GM19438 (cell line): ENCODE results near the gene IFITM10.

Source experiments
- ATAC-seq: cut with Tn5 transposase; IDR thresholded peaks from one replicate; pipeline ENCODE4 v1.9.1; 2021; ENCODE audit warnings: low read depth; ENCODE audit not compliant: unreplicated experiment

The IFITM10 gene

GRCh38 chr11:1750481-1750839 lies at the start of gene IFITM10:
IFITM10 (minus strand) TSS chr11:1750595; CDS start chr11:1750442, 153 bp downstream.
- ATAC-seq = no peak

DNA sequence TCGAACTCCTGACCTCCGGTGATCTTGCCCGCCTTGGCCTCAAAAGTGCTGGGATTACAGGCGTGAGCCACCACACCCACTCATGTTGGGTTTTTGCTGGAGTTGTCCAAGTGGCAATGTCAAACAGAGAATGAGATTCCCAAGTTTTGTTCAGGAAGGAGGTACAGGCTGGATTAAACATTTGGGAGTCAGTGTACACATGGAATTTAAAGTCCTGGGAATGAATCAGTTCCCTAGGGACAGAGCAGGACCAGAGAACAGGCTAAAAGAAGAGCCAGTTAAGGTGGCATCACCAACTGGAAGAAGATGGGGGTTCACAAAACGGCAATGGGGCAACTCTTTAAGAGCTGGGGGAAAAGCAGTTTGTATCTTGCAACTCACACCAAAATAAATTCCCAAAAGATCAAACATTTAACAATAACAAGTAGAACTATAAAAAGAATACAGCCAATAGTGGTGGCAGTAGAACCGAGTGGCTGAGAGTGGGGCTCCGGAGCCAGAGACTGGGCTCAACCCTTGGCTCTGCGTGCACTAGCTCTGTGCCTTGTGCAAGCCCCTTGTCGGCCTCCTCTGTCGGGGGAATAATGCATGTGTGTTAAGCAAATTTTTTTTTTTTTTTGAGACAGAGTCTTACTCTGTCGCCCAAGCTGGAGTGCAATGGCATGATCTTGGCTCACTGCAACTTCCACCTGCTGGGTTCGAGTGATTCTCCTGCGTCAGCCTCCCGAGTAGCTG lies 47.2 kb upstream of the IFITM10 start:
- no peak for ATAC-seq

GRCh38 chr11:1796413-1797011 lies 46.1 kb upstream of the IFITM10 start:
- no peak for ATAC-seq

DNA sequence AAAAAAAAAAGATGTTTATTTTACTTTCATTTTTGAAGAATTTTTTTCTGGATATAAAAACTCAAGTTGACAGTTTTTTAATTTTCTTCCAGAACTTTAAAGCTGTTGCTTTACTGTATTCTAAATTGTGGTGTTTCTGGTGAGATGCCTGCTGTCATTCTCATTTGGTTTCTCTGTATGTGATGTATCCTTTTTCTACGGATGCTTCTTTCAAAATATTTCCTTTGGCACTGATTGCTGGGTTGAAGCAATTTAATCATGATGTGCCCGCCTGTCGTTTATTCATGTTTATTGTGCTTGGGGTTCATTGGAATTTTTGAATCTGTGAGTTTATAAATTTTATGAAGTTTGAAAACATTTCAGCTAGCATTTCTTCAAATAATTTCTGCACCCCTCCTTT lies 42.7 kb upstream of the IFITM10 start:
- ATAC-seq = no peak

DNA sequence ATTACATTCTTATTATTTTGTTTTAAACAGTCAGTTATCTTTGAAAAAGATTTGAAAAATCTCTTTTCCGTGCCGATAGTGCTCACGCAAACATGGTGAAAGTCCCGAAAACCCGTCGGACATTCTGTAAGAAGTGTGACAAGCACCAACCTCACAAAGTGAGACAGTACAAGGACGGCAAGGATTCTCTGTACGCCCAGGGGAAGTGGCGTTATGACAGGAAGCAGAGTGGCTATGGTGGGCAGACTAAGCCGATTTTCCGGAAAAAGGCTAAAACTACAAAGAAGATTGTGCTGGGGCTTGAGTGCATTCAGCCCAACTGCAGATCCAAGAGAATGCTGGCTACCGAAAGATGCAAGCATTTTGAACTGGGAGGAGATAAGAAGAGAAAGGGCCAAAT lies 42.1 kb upstream of the IFITM10 start:
- no peak for ATAC-seq

- ATAC-seq = no peak
Measured at GRCh38 chr11:1791912-1792311, 41.5 kb upstream of the IFITM10 start.

GRCh38 chr11:1786466-1786865 lies 36.1 kb upstream of the IFITM10 start:
- no peak for ATAC-seq

- ATAC-seq = no peak
Measured at GRCh38 chr11:1785749-1786413, 35.5 kb upstream of the IFITM10 start.

- ATAC-seq = no peak
Measured at GRCh38 chr11:1784761-1785650, 34.6 kb upstream of the IFITM10 start.

DNA sequence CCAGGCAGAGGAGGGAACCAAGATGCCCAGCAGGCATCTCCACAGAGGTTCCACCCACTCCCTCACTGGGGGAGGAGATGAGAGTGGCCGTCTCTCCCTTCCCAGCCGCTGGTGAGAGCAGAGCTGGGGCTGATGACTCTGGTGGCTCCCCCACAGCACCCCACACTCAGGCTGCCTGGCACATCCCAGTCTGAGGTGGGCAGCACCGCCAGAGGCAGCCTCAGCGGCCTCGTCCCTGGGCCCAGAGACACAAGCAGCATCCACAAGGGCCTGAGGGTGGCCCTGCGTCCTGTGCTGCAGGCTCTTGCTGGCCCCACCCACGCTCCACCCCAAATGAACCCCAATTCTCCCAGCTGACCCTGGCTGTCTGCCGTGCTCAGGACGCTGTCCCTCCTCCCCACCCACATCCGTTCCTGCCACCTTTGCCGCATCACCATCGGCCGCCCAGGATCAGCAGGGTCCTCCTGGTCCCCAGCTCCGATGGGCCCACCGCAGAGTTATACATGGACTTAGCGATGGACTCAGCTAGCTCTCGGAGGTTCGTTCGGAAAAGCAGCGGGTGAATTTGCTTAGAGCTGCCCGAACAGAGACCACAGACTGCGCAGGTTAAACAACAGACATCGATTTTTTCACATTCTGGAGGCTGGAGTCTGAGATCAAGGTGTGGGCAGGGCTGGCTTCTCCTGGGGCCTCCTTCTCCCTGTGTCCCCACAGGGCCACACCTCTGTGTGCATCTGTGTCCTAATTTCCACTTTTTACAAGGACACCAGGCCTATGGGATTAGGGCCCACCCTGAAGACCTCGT lies 33.5 kb upstream of the IFITM10 start:
- no peak for ATAC-seq

- no peak for ATAC-seq
Measured at GRCh38 chr11:1782831-1783724, 32.7 kb upstream of the IFITM10 start.

DNA sequence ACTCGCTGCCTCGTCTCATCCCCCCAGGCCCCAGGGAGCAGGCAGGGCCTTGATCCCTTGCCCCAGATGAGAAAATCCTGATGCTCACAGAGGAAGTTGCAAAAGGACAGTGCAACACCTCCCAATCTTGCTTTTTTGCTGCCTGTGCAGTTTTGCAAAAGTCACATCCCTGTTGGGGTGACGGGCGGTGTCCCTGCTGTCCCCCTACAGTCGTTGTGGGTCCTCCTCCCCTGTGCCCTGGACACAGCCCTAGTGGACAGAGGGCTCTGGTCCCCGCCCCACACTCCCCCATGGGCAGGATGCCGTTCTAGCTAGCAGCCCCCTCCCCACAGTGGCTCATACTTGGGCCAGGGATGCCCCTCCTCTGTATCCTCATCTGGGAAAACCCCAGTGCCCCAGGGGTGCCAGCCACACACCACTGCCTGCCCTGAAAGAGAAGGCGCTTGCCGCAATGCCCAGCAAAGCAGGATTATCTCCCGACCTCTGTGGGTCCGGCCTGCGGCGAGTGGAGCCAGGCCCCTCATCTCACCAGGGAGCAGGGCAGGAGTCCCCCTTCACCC lies 31.7 kb upstream of the IFITM10 start:
- no peak for ATAC-seq

DNA sequence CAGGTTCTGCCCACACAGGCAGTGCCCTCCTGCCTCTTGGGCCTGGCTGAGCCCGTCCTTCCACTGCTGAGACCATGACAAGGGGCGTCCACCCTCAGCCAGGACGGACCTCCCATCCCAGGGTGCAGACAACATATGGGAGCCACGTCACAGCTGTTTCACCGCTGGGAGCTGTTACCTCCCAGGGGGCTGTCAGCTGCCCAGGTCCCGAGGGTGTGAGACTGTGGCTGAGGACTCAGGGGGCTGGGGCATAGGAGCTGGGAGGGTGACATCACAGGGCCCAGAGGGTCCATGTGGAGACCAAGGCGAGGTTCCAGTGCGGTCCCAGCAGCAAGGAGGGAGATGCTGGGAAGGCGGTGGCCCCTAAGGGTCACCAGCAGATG lies 31.2 kb upstream of the IFITM10 start:
- ATAC-seq = no peak

GRCh38 chr11:1780700-1781592 lies 30.6 kb upstream of the IFITM10 start:
- no peak for ATAC-seq

DNA sequence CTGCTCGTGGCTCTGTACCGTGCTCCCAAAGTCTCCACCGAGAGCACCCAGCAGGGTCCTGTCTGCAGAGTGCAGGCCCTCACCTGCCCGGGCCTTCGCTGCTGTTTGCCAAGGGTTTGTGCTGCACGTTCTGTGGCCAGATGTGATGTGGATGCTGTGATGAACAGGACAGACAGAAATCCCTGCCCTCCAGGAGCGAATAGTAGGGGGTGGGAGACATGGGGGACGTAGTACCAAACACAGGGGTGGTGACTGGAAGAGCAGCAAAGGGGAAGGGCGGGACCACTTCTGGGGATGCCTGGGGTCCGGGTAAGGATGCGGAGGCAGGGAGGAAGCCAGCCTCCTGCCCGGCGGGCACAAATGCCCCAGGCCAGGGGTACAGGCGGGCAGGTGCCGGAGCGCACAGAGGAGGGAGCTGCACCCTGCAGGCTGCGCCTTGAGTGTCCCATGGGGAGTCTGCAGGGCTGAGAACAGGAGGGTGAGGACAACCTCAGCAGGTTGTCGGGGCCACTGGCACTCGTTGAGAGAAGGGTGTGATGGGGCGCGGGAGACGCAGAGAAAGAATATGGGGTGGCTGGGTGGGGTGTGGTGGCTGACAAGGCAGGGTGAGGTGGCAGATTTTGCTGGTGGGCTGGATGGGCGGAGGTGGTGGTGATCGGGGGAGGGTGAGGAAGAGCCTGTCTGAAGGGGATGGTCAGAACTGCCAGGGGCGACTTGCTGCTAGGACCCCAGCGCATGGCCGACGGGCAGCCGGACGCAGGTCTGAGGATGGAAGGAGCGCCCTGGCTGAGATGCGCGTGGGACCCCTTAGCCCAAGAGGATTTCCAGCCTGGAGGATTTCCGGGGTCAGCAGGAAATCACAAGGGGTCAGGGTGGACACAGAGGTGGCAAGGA lies 29.7 kb upstream of the IFITM10 start:
- no peak for ATAC-seq

DNA sequence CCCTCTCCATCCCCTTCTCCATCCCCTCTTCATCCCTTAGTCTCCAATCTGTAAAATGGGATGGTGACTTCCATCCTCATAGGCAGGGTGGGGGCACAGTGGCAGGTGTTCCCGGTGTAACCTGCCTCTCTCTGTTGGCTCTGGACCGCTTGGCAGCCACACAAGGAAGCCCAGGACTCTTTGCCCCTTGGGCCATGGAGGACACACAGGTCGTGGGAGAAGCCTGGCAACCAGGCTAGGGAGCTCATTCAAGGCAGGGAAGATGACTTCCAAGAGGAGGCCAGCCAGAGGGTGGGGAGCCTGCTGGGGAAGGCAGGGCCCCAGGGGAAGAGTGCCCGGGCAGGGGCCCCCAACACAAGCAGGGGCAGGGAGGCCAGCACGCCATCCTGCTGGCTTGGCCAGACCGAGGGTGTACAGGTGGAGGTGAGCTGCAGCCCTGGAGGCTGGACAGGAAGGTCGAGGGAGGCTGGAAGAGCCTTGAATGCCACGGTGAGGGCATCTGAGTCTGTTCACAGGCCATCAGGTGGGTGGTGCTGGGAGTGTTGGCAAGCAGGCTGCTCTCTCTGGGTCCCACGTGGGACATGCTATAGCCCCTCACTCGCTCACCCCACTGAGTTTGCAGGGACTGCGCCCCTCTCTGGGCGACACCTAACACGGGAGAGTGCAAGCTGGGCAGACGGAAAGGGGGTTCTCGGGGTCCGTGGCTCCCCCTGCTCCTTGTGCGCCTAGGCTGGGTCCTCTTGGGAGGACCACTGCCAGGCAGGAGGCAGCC lies 28.8 kb upstream of the IFITM10 start:
- no peak for ATAC-seq
